ENCODE results near the gene PRKD2. TPM values are rescaled to one million over a fixed set of nuclear protein-coding genes. Genes with fewer than 3 reads are reported as not detected.

The PRKD2 gene
- total RNA-seq, 1 donor = 9.0 TPM

GRCh38 chr19:46721269-46722003, 4.5 kb upstream of the PRKD2 start:
- peaks cover 73% of the 10 kb centered on the region for H3K36me3 ChIP-seq (ENCODE audit: insufficient read depth, low read length)
- H3K27me3 ChIP-seq (ENCODE audit: insufficient read depth, low read length) = no peaks in the 10 kb centered on the region
- no peaks in the 10 kb centered on the region for H3K4me1 ChIP-seq (ENCODE audit: insufficient read depth, low read length)

GRCh38 chr19:46720503-46721239, 3.8 kb upstream of the PRKD2 start:
- Histone ChIP-seq H3K79me2 (ENCODE audit: insufficient read depth, low read length) (peaks cover 12% of the 10 kb centered on the region), H3K36me3 (ENCODE audit: insufficient read depth, low read length) (peaks cover 66% of the 10 kb centered on the region)
- DNase-seq (ENCODE audit: insufficient read length, low spot score, missing footprints) = peak; percentile 67

More at GRCh38 chr19:46721269-46722003, 4.5 kb upstream of the PRKD2 start:
- H3K4me3 ChIP-seq (ENCODE audit: insufficient read depth, low read length) = no peak overlapping the region
- peaks cover 13% of the 10 kb centered on the region for H4K20me1 ChIP-seq (ENCODE audit: insufficient read depth, low read length)
- H3K27ac ChIP-seq (ENCODE audit: low read depth, low read length) = no peak overlapping the region
- no peak for TF ChIP-seq CTCF (IDR thresholded peaks at IDR 0.05; ENCODE audit: extremely low read depth, low read depth, low read length)
- H3K4me2 ChIP-seq (ENCODE audit: insufficient read depth, low read length) = no peak overlapping the region
- DNase-seq (ENCODE audit: insufficient read length, low spot score, missing footprints) = peak; percentile 81
- H2AFZ ChIP-seq (ENCODE audit: low read length) = no peak overlapping the region
- peaks cover 4% of the 10 kb centered on the region for H3K79me2 ChIP-seq (ENCODE audit: insufficient read depth, low read length)
- H3K9me3 ChIP-seq (ENCODE audit: low read depth, low read length) = no peaks in the 10 kb centered on the region

GRCh38 chr19:46719629-46720502, 3.0 kb upstream of the PRKD2 start:
- no peak for TF ChIP-seq CTCF (IDR thresholded peaks at IDR 0.05; ENCODE audit: extremely low read depth, low read depth, low read length)
- H3K4me1 ChIP-seq (ENCODE audit: insufficient read depth, low read length) = peaks cover 10% of the 10 kb centered on the region
- H3K27me3 ChIP-seq (ENCODE audit: insufficient read depth, low read length) = no peaks in the 10 kb centered on the region
- H4K20me1 ChIP-seq (ENCODE audit: insufficient read depth, low read length) = peaks cover 8% of the 10 kb centered on the region
- no peak overlapping the region for H3K4me3 ChIP-seq (ENCODE audit: insufficient read depth, low read length)
- no peak overlapping the region for H3K4me2 ChIP-seq (ENCODE audit: insufficient read depth, low read length)
- no peaks in the 10 kb centered on the region for H3K9me3 ChIP-seq (ENCODE audit: low read depth, low read length)
- H2AFZ ChIP-seq (ENCODE audit: low read length) = no peak overlapping the region
- DNase-seq (ENCODE audit: insufficient read length, low spot score, missing footprints) = peak; percentile 86
- H3K27ac ChIP-seq (ENCODE audit: low read depth, low read length) = no peak overlapping the region
- peaks cover 58% of the 10 kb centered on the region for H3K36me3 ChIP-seq (ENCODE audit: insufficient read depth, low read length)
- peaks cover 19% of the 10 kb centered on the region for H3K79me2 ChIP-seq (ENCODE audit: insufficient read depth, low read length)

More at GRCh38 chr19:46720503-46721239, 3.8 kb upstream of the PRKD2 start:
- H3K4me3 ChIP-seq (ENCODE audit: insufficient read depth, low read length) = no peak overlapping the region
- TF ChIP-seq CTCF (IDR thresholded peaks at IDR 0.05; ENCODE audit: extremely low read depth, low read depth, low read length) = no peak
- peaks cover 9% of the 10 kb centered on the region for H4K20me1 ChIP-seq (ENCODE audit: insufficient read depth, low read length)
- no peaks in the 10 kb centered on the region for H3K27me3 ChIP-seq (ENCODE audit: insufficient read depth, low read length)
- H2AFZ ChIP-seq (ENCODE audit: low read length) = no peak overlapping the region
- H3K4me1 ChIP-seq (ENCODE audit: insufficient read depth, low read length) = peaks cover 2% of the 10 kb centered on the region
- H3K27ac ChIP-seq (ENCODE audit: low read depth, low read length) = no peak overlapping the region
- H3K4me2 ChIP-seq (ENCODE audit: insufficient read depth, low read length) = no peak overlapping the region
- no peaks in the 10 kb centered on the region for H3K9me3 ChIP-seq (ENCODE audit: low read depth, low read length)
